D721Med (cell line): ENCODE measurements around the gene RPS4Y1.

Experiments
- DNase-seq: peaks from one replicate; pipeline ENCODE4 v3.0.0; 2011; ENCODE audit warnings: low spot score; ENCODE audit not compliant: insufficient read length
- FAIRE-seq: peaks from 2 replicates; lab custom pipeline; 2011; peaks lifted over from hg19 to GRCh38; lab: Jason Lieb, UNC
- TF ChIP-seq, protein P1 (sequence below): IDR thresholded peaks from 2 replicates; pipeline ENCODE4 v1.5.1; 2012; ENCODE audit warnings: mild to moderate bottlenecking, control low read depth; ENCODE audit not compliant: insufficient read depth; ENCODE audit errors: missing control alignments

The RPS4Y1 gene

DNA sequence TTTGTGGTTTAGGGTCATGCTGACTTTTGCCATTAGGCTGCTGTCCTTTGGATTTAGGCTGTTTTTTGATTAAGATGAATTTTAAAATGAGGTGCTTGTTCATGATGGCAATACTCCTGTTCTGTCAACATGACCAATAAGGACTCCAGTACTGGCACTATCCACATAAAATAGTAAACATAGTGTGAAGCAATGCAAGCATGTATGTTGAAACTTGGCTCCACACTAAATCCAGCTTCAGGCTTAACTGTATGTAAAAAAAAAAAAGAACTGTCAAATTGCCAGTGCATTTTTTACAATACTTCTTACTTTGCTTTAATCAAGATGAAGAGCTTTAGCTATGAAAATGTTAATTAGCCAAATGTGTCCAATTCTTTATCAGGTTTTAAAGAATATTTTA is 6.2 kb upstream of the RPS4Y1 start:
- DNase-seq: no peak
- TF ChIP-seq, protein P1, sequence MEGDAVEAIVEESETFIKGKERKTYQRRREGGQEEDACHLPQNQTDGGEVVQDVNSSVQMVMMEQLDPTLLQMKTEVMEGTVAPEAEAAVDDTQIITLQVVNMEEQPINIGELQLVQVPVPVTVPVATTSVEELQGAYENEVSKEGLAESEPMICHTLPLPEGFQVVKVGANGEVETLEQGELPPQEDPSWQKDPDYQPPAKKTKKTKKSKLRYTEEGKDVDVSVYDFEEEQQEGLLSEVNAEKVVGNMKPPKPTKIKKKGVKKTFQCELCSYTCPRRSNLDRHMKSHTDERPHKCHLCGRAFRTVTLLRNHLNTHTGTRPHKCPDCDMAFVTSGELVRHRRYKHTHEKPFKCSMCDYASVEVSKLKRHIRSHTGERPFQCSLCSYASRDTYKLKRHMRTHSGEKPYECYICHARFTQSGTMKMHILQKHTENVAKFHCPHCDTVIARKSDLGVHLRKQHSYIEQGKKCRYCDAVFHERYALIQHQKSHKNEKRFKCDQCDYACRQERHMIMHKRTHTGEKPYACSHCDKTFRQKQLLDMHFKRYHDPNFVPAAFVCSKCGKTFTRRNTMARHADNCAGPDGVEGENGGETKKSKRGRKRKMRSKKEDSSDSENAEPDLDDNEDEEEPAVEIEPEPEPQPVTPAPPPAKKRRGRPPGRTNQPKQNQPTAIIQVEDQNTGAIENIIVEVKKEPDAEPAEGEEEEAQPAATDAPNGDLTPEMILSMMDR: no peak
- FAIRE-seq: no peak

- FAIRE-seq: no peak
- TF ChIP-seq, protein P1: no peak
- DNase-seq: no peak
These were observed 4.3 kb upstream of the RPS4Y1 start for GRCh38 chrY:2837078-2837477.

GRCh38 chrY:2837932-2838331 is 3.5 kb upstream of the RPS4Y1 start:
- FAIRE-seq (no peak), DNase-seq (no peak)
- TF ChIP-seq, protein P1: no peak

- TF ChIP-seq, protein P1: no peak
- DNase-seq (no peak), FAIRE-seq (no peak)
These were observed 5.4 kb downstream of the RPS4Y1 start for GRCh38 chrY:2846791-2847190.

DNA sequence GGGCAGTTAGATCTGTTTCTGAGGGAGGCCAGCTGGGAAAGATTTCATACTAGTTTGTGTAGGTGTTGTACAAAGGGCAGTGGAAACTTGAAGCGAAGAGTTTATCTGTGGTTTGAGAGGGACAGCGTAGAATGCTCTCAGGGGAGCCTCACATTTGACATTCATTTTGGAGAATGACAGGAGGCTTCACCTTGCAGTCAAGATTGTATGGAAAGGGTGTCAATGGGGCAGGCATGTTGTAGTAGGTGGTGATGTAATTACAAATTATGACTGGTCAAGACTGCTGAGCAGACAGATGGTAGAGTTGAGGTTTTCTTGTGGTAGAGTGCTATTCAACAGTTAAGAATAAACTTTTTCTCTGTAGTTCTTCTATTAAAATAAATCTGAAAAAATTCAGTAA is 7.0 kb downstream of the RPS4Y1 start:
- FAIRE-seq: no peak

GRCh38 chrY:2849368-2849767 is 8.0 kb downstream of the RPS4Y1 start:
- TF ChIP-seq, protein P1: no peak
- FAIRE-seq (no peak), DNase-seq (no peak)

More for the DNA sequence above, 7.0 kb downstream of the RPS4Y1 start:
- TF ChIP-seq, protein P1: no peak
- DNase-seq: no peak

- DNase-seq: no peak
- FAIRE-seq: no peak
- TF ChIP-seq, protein P1: no peak
These were observed 12.9 kb downstream of the RPS4Y1 start for GRCh38 chrY:2854145-2854774.
